Lower leg skin (tissue), 3 donors: Measurements from ENCODE around the gene EIF4A3.

Experiments used
- POLR2A ChIP-seq, 2 donors: fragments of 450-650 bp; IDR thresholded peaks; one replicate each; pipeline ENCODE4 v1.6.1; 2016 to 2017; ENCODE audit warnings: antibody characterized with exemption in 2 of 2, mild to moderate bottlenecking in 1 of 2, moderate library complexity in 1 of 2
- TF ChIP-seq, protein P1 (sequence below), 3 donors: fragments of 450-650 bp; IDR thresholded peaks; one replicate each; pipeline ENCODE4 v1.5.1; 2016; ENCODE audit warnings: antibody characterized with exemption in 3 of 3, mild to moderate bottlenecking in 3 of 3, moderate library complexity in 2 of 3

DNA sequence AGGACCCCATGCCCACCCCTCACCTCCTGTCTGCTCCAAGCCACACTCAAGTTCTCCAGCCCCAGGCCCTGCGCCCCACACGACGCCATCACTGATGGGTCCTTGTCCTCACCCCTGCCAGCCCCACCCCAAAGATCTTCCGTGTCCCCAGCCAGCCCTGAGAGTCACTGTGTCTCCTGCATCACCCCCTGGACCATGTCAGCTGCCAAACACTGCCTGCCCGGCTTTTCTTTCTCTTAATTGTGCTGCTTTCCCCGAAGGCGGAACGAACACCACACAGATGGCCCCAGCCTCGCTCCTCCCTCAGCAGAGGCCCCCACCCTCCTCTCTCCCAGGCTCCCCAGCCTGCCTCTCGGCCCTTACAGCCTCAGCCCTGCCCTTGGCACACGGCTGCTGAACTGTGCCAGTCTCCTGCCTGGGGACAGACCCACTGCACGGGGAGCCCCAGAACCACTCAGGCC lies 50.3 kb downstream of the EIF4A3 start:
- TF ChIP-seq, protein P1, sequence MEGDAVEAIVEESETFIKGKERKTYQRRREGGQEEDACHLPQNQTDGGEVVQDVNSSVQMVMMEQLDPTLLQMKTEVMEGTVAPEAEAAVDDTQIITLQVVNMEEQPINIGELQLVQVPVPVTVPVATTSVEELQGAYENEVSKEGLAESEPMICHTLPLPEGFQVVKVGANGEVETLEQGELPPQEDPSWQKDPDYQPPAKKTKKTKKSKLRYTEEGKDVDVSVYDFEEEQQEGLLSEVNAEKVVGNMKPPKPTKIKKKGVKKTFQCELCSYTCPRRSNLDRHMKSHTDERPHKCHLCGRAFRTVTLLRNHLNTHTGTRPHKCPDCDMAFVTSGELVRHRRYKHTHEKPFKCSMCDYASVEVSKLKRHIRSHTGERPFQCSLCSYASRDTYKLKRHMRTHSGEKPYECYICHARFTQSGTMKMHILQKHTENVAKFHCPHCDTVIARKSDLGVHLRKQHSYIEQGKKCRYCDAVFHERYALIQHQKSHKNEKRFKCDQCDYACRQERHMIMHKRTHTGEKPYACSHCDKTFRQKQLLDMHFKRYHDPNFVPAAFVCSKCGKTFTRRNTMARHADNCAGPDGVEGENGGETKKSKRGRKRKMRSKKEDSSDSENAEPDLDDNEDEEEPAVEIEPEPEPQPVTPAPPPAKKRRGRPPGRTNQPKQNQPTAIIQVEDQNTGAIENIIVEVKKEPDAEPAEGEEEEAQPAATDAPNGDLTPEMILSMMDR (IDR thresholded peaks at IDR 0.05): no peak
- no peak for TF ChIP-seq POLR2A (IDR thresholded peaks at IDR 0.05)
